ENCODE measurements around the gene LRMDA. TPM values are rescaled to one million over a fixed set of nuclear protein-coding genes. Genes with fewer than 3 reads are reported as not detected.

Gene LRMDA
- total RNA-seq, 1 experiment from 2014 or later = 4.8 TPM

GRCh38 chr10:75809003-75809402, 377.6 kb downstream of the LRMDA start:
- Histone ChIP-seq H2AFZ (ENCODE audit: low read depth, low read length, poor library complexity, severe bottlenecking) (no peak overlapping the region), H3K79me2 (ENCODE audit: insufficient read depth, low read length) (no peaks in the 10 kb centered on the region), H3K4me3 (replicated peaks in 1 of 2; ENCODE audit: low read depth in 1 of 2, low read length in 2 of 2) (no peak overlapping the region), H3K36me3 (ENCODE audit: control insufficient read depth in 1 of 2, insufficient read depth in 2 of 2, low read length in 2 of 2) (no peaks in the 10 kb centered on the region), H3K9me3 (ENCODE audit: control insufficient read depth in 1 of 2, insufficient read depth in 1 of 2, low read depth in 1 of 2, low read length in 2 of 2) (no peaks in the 10 kb centered on the region), H3K9me2 (ENCODE audit: insufficient read depth) (no peaks in the 10 kb centered on the region), H3K27me3 (ENCODE audit: insufficient read depth, low read length) (0 out of 2 replicates have a peak, but pooled peaks cover 4% of the 10 kb centered on the region), H4K20me1 (ENCODE audit: insufficient read depth) (no peaks in the 10 kb centered on the region), H3K27ac (ENCODE audit: low read depth, low read length) (no peak overlapping the region), H3K4me2 (ENCODE audit: low read length) (no peak overlapping the region), H3K9ac (ENCODE audit: low read length) (no peak overlapping the region), H3K4me1 (ENCODE audit: control insufficient read depth in 1 of 2, insufficient read depth in 2 of 2, low read length in 2 of 2) (no peaks in the 10 kb centered on the region)
- BruUV-seq (replicated peaks) = no TSS peak
- CTCF ChIA-PET = no interaction called here
- intact Hi-C loops (cut with micrococcal nuclease) = no loop called here
- ATAC-seq (no peak), DNase-seq (ENCODE audit: low read depth, low spot score) (no peak)
- RAD21 ChIA-PET (ENCODE audit: low non-redundant PET in 1 of 2, low total read pairs in 2 of 2, uncharacterized antibody in 2 of 2, unreplicated experiment in 2 of 2) = no interaction called here
- TF ChIP-seq MAX (IDR thresholded peaks at IDR 0.05) (no peak), ZNF274 (IDR thresholded peaks at IDR 0.05; ENCODE audit: low read depth, low read length) (no peak), CTCF (IDR thresholded peaks at IDR 0.05 in 2 of 3, conservative IDR thresholded peaks at IDR 0.05 in 1 of 3; ENCODE audit: borderline replicate concordance in 1 of 3, insufficient read depth in 1 of 3, low read depth in 2 of 3, low read length in 2 of 3) (no peak), ATF3 (IDR thresholded peaks at IDR 0.05) (no peak), ZBTB33 (IDR thresholded peaks at IDR 0.05; ENCODE audit: extremely low read depth, insufficient replicate concordance, low read length) (no peak), JUND (IDR thresholded peaks at IDR 0.05) (no peak), EGR1 (IDR thresholded peaks at IDR 0.05; ENCODE audit: low read depth) (no peak), TCF7L2 (IDR thresholded peaks at IDR 0.05; ENCODE audit: borderline replicate concordance, extremely low read depth, insufficient read depth, insufficient read length) (no peak), CBX3 (IDR thresholded peaks at IDR 0.05; ENCODE audit: low read depth) (no peak), EZH2 (IDR thresholded peaks at IDR 0.05) (no peak), SP1 (IDR thresholded peaks at IDR 0.05; ENCODE audit: low read depth) (no peak), ZFX (IDR thresholded peaks at IDR 0.05) (no peak), YY1 (IDR thresholded peaks at IDR 0.05; ENCODE audit: extremely low read depth, insufficient replicate concordance, low read depth, low read length) (no peak), POLR2A (IDR thresholded peaks at IDR 0.05; ENCODE audit: borderline replicate concordance, extremely low read depth, insufficient read depth, insufficient read length) (no peak), REST (IDR thresholded peaks at IDR 0.05; ENCODE audit: low read depth) (no peak)
- POLR2A ChIA-PET = no interaction called here

Measured in HCT116 (cell line).